ENCODE results near the gene TMEM235. TPM values are rescaled to one million over a fixed set of nuclear protein-coding genes. Genes with fewer than 3 reads are reported as not detected.

The TMEM235 gene
- total RNA-seq, 1 donor from 2014 or later: not detected

DNA sequence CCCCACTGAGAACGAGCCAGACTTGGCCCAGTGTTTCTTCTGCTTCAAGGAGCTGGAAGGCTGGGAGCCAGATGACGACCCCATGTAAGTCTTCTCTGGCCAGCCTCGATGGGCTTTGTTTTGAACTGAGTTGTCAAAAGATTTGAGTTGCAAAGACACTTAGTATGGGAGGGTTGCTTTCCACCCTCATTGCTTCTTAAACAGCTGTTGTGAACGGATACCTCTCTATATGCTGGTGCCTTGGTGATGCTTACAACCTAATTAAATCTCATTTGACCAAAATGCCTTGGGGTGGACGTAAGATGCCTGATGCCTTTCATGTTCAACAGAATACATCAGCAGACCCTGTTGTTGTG is 16.7 kb upstream of the TMEM235 start:
- Mint-ChIP-seq H3K27me3 (ENCODE audit: insufficient read depth, low read depth) (peaks cover 3% of the 10 kb centered on the region), H3K9me3 (no peaks in the 10 kb centered on the region), H3K27ac (peak overlapping the region; percentile 98), H3K36me3 (peaks cover 19% of the 10 kb centered on the region), H3K4me3 (peak overlapping the region; percentile 98), H3K4me1 (peaks cover 16% of the 10 kb centered on the region)
- Histone ChIP-seq H3K9me3 (ENCODE audit: low read depth) (no peaks in the 10 kb centered on the region), H3K4me3 (peak overlapping the region; percentile 87), H3K27me3 (no peaks in the 10 kb centered on the region), H2AFZ (replicated peaks) (peak overlapping the region; percentile 77), H3K4me2 (peak overlapping the region; percentile 94), H3K36me3 (peaks cover 4% of the 10 kb centered on the region), H3K4me1 (peaks cover 11% of the 10 kb centered on the region), H3K27ac (no peak overlapping the region), H4K20me1 (ENCODE audit: low read depth) (peaks cover 16% of the 10 kb centered on the region), H3K9ac (peak overlapping the region; percentile 56), H3F3A (ENCODE audit: low read depth) (peaks cover 16% of the 10 kb centered on the region), H3K79me2 (ENCODE audit: low read depth) (peaks cover 56% of the 10 kb centered on the region)
- TF ChIP-seq EZH2 (IDR thresholded peaks at IDR 0.05) (no peak), EZH2phosphoT487 (IDR thresholded peaks at IDR 0.05) (no peak)
- TF ChIP-seq, protein P1, sequence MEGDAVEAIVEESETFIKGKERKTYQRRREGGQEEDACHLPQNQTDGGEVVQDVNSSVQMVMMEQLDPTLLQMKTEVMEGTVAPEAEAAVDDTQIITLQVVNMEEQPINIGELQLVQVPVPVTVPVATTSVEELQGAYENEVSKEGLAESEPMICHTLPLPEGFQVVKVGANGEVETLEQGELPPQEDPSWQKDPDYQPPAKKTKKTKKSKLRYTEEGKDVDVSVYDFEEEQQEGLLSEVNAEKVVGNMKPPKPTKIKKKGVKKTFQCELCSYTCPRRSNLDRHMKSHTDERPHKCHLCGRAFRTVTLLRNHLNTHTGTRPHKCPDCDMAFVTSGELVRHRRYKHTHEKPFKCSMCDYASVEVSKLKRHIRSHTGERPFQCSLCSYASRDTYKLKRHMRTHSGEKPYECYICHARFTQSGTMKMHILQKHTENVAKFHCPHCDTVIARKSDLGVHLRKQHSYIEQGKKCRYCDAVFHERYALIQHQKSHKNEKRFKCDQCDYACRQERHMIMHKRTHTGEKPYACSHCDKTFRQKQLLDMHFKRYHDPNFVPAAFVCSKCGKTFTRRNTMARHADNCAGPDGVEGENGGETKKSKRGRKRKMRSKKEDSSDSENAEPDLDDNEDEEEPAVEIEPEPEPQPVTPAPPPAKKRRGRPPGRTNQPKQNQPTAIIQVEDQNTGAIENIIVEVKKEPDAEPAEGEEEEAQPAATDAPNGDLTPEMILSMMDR (IDR thresholded peaks at IDR 0.05): no peak
- DNase-seq (ENCODE audit: low spot score): no peak

DNA sequence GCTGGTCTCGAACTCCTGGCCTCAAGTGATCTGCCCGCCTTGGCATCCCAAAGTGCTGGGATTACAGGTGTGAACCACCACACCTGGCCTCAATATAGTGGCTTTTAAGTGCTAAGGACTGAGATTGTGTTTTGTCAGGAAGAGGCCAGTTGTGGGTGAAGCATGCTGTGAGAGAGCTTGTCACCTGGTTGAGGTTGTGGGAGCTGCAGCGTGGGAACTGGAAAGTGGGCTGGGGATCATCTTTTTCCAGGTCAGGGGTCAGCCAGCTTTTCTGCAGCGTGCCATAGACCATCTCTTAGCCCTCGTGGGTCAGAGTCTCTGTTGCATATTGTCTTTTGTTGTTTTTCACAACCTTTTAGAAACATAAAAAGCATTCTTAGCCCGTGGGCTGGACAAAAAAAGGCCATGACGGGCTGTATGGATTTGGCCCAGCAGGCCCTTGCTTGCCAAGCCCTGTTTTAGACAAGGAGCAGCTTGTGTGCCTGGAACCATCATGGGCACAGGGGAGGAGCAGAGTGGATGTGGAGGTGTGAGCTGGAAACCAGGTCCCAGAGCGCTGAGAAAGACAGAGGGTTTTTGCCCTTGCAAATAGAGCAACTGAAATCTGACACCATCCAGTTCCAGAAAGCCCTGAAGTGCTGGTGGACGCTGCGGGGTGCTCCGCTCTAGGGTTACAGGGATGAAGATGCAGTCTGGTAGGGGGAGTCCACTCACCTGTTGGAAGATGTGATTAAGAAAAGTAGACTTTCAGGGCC is 11.9 kb upstream of the TMEM235 start:
- Mint-ChIP-seq H3K4me1 (peaks cover 34% of the 10 kb centered on the region), H3K36me3 (peaks cover 32% of the 10 kb centered on the region), H3K9me3 (no peaks in the 10 kb centered on the region), H3K27me3 (ENCODE audit: insufficient read depth, low read depth) (no peaks in the 10 kb centered on the region), H3K4me3 (peak overlapping the region; percentile 63), H3K27ac (peak overlapping the region; percentile 10)
- Histone ChIP-seq H3K9me3 (ENCODE audit: low read depth) (no peaks in the 10 kb centered on the region), H3K27ac (peak overlapping the region; percentile 37), H3K27me3 (no peaks in the 10 kb centered on the region), H3K36me3 (peaks cover 4% of the 10 kb centered on the region), H2AFZ (replicated peaks) (no peak overlapping the region), H3K79me2 (ENCODE audit: low read depth) (peaks cover 66% of the 10 kb centered on the region), H3F3A (ENCODE audit: low read depth) (peaks cover 46% of the 10 kb centered on the region), H3K4me2 (peak overlapping the region; percentile 54), H4K20me1 (ENCODE audit: low read depth) (peaks cover 24% of the 10 kb centered on the region), H3K4me1 (peaks cover 11% of the 10 kb centered on the region), H3K9ac (no peak overlapping the region), H3K4me3 (no peak overlapping the region)
- TF ChIP-seq, protein P1 (IDR thresholded peaks at IDR 0.05): no peak
- no peak for TF ChIP-seq EZH2 (IDR thresholded peaks at IDR 0.05)
- TF ChIP-seq EZH2phosphoT487 (IDR thresholded peaks at IDR 0.05): no peak
- peak; percentile 27 for DNase-seq (ENCODE audit: low spot score)

DNA sequence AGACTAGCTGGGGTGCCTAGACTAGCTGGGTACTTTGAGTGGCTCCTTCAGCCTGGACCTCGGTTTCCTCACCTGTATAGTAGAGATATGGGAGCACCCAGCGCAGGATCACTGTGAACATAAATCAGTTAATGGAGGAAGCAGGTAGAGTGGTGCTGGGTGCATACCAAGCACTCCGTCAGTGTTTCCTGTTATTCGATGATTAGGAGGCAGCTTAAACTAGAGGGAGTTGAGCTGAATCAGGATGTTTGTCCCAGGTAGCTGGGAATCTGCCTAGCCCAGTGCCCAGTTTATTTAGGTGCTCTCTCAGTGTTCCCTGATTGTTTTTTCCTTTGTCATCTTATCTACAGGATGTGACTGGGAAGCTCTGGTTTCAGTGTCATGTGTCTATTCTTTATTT is 8.4 kb upstream of the TMEM235 start:
- H3K9me3 ChIP-seq (ENCODE audit: low read depth): no peaks in the 10 kb centered on the region
- peaks cover 3% of the 10 kb centered on the region for H3K4me1 ChIP-seq
- no peak overlapping the region for H3K27ac ChIP-seq
- no peak overlapping the region for H3K4me3 Mint-ChIP-seq
- peaks cover 30% of the 10 kb centered on the region for H3K4me1 Mint-ChIP-seq
- no peak overlapping the region for H3K27ac Mint-ChIP-seq
- no peak overlapping the region for H3K4me2 ChIP-seq
- no peak overlapping the region for H3K4me3 ChIP-seq
- peaks cover 31% of the 10 kb centered on the region for H3K79me2 ChIP-seq (ENCODE audit: low read depth)
- H3K27me3 ChIP-seq: no peaks in the 10 kb centered on the region
- no peaks in the 10 kb centered on the region for H3K36me3 ChIP-seq
- H3K27me3 Mint-ChIP-seq (ENCODE audit: insufficient read depth, low read depth): peaks cover 7% of the 10 kb centered on the region
- H2AFZ ChIP-seq (replicated peaks): no peak overlapping the region
- no peak overlapping the region for H3K9ac ChIP-seq
- H3K9me3 Mint-ChIP-seq: no peaks in the 10 kb centered on the region
- no peak for DNase-seq (ENCODE audit: low spot score)
- peaks cover 26% of the 10 kb centered on the region for H3K36me3 Mint-ChIP-seq
- TF ChIP-seq EZH2 (IDR thresholded peaks at IDR 0.05): no peak
- TF ChIP-seq, protein P1 (IDR thresholded peaks at IDR 0.05): no peak
- no peak for TF ChIP-seq EZH2phosphoT487 (IDR thresholded peaks at IDR 0.05)
- H4K20me1 ChIP-seq (ENCODE audit: low read depth): peaks cover 20% of the 10 kb centered on the region
- peaks cover 63% of the 10 kb centered on the region for H3F3A ChIP-seq (ENCODE audit: low read depth)

Measured in neural progenitor cell (in vitro differentiated cells).